Measurements from ENCODE around the gene PROC.

Gene PROC

DNA sequence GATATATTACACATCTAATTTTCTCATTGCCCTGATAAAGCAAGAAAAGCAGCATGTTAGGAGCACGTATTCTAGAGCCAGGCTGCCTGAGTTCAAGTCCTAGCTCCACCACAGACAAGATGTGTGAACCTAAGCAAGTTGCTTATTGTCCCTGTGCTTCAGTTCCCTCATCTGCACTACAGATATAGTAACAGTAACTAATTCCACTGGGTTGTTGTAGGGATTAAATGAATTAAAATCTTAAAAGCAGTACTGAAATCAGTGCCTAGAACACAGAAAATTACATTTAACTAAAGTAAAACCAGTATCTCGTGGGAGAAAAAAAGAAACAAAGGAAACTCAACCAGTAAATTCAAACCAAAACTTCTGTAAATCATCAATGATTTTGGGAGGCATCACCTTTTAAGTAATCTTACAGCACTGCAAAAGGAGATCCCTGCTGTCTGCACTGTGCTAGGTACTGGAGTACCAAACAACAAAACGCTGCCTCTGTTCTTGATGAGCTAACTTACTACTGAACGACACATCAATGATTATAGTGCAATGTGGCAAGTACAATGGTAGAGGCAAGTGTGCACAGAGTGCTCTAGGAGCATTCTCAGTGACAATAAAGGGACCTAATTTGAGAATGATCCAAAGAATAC is 38.4 kb upstream of the PROC start:
- TF ChIP-seq SUZ12 (IDR thresholded peaks at IDR 0.05; ENCODE audit: extremely low read depth, insufficient read depth, insufficient read length) (no peak), YY1 (IDR thresholded peaks at IDR 0.05; ENCODE audit: insufficient read depth, insufficient read length) (no peak), ZNF274 (IDR thresholded peaks at IDR 0.05; ENCODE audit: low read depth, low read length) (no peak)
- no peaks in the 10 kb centered on the region for H3K4me1 ChIP-seq (ENCODE audit: insufficient read depth, insufficient read length)
- DNase-seq (ENCODE audit: low read depth, low spot score) = no peak
- H3K4me3 ChIP-seq (ENCODE audit: insufficient read length, low read depth) = no peak overlapping the region
- no peaks in the 10 kb centered on the region for H3K27me3 ChIP-seq (ENCODE audit: insufficient read depth, insufficient read length)
- peaks cover 10% of the 10 kb centered on the region for H3K36me3 ChIP-seq (ENCODE audit: insufficient read depth, insufficient read length, low read length)
- H3K9ac ChIP-seq (ENCODE audit: insufficient read length, low read depth) = no peak overlapping the region
- H3K9me3 ChIP-seq (ENCODE audit: insufficient read depth, low read length) = peaks cover 33% of the 10 kb centered on the region

DNA sequence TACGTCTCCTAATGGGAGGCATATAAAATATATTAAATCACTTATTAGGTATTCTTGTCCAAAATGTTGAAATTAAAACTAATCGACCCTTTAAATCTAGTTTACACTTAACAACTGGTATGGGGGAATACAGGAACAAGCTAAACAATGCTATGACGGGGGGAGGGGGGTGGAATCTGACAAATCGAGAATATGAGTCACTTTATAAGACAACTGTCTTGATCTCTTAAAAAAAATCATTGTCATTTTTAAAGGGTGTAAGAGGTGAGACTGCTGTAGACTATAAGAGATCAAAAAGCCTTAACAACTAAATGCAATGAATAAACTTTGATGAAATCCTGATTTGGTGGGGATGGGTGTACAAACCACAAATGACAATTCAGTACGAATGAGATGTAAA is 36.5 kb upstream of the PROC start:
- H3K36me3 ChIP-seq (ENCODE audit: insufficient read depth, insufficient read length, low read length) = peaks cover 4% of the 10 kb centered on the region
- H3K4me1 ChIP-seq (ENCODE audit: insufficient read depth, insufficient read length) = no peaks in the 10 kb centered on the region
- DNase-seq (ENCODE audit: low read depth, low spot score) = no peak
- TF ChIP-seq YY1 (IDR thresholded peaks at IDR 0.05; ENCODE audit: insufficient read depth, insufficient read length) (no peak), SUZ12 (IDR thresholded peaks at IDR 0.05; ENCODE audit: extremely low read depth, insufficient read depth, insufficient read length) (no peak), ZNF274 (IDR thresholded peaks at IDR 0.05; ENCODE audit: low read depth, low read length) (no peak)
- H3K4me3 ChIP-seq (ENCODE audit: insufficient read length, low read depth) = no peak overlapping the region
- no peak overlapping the region for H3K9ac ChIP-seq (ENCODE audit: insufficient read length, low read depth)
- H3K27me3 ChIP-seq (ENCODE audit: insufficient read depth, insufficient read length) = no peaks in the 10 kb centered on the region
- peaks cover 16% of the 10 kb centered on the region for H3K9me3 ChIP-seq (ENCODE audit: insufficient read depth, low read length)

DNA sequence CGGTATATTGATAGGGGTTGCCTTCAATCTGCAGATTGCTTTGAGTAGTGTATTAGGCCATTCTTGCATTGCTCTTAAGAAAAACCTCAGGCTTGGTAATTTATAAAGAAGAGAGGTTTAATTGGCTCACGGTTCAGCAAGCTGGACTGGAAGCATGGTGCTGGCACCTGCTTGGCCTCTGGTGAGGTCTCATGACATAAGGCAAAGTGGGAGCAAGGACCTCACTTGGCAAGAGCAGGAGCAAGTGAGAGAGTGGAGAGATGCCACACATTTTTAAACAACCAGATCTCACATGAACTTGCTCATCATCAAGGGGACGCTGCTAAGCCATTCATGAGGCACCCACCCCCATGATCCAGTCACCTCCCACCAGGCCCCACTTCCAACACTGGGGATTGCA is 35.4 kb upstream of the PROC start:
- Histone ChIP-seq H3K36me3 (ENCODE audit: insufficient read depth, insufficient read length, low read length) (peaks cover 3% of the 10 kb centered on the region), H3K4me1 (ENCODE audit: insufficient read depth, insufficient read length) (no peaks in the 10 kb centered on the region), H3K9ac (ENCODE audit: insufficient read length, low read depth) (no peak overlapping the region), H3K27me3 (ENCODE audit: insufficient read depth, insufficient read length) (no peaks in the 10 kb centered on the region), H3K9me3 (ENCODE audit: insufficient read depth, low read length) (peaks cover 5% of the 10 kb centered on the region), H3K4me3 (ENCODE audit: insufficient read length, low read depth) (no peak overlapping the region)
- TF ChIP-seq YY1 (IDR thresholded peaks at IDR 0.05; ENCODE audit: insufficient read depth, insufficient read length) (no peak), SUZ12 (IDR thresholded peaks at IDR 0.05; ENCODE audit: extremely low read depth, insufficient read depth, insufficient read length) (no peak), ZNF274 (IDR thresholded peaks at IDR 0.05; ENCODE audit: low read depth, low read length) (no peak)
- DNase-seq (ENCODE audit: low read depth, low spot score) = no peak

DNA sequence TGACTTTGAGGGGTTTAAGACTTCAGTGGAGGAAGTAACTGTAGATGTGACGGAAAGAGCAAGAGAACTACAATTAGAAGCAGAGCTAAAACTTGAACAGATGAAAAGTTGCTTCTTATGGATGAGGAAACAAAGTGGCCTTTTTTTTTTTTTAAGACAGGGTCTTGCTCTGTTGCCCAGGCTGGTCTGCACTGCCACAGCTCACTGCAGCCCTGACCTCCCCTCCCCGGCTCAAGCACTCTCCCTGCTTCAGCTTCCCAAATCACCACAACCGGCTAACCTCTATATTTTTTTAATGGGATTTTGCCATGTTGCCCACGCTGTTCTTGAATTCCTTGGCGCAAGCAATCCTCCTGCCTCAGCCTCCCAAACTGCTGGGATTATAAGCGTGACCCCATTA is 33.7 kb upstream of the PROC start:
- Histone ChIP-seq H3K9me3 (ENCODE audit: insufficient read depth, low read length) (no peaks in the 10 kb centered on the region), H3K9ac (ENCODE audit: insufficient read length, low read depth) (no peak overlapping the region), H3K4me3 (ENCODE audit: insufficient read length, low read depth) (no peak overlapping the region), H3K36me3 (ENCODE audit: insufficient read depth, insufficient read length, low read length) (peaks cover 3% of the 10 kb centered on the region), H3K27me3 (ENCODE audit: insufficient read depth, insufficient read length) (no peaks in the 10 kb centered on the region), H3K4me1 (ENCODE audit: insufficient read depth, insufficient read length) (no peaks in the 10 kb centered on the region)
- no peak for DNase-seq (ENCODE audit: low read depth, low spot score)
- TF ChIP-seq SUZ12 (IDR thresholded peaks at IDR 0.05; ENCODE audit: extremely low read depth, insufficient read depth, insufficient read length) (no peak), ZNF274 (IDR thresholded peaks at IDR 0.05; ENCODE audit: low read depth, low read length) (no peak), YY1 (IDR thresholded peaks at IDR 0.05; ENCODE audit: insufficient read depth, insufficient read length) (no peak)

DNA sequence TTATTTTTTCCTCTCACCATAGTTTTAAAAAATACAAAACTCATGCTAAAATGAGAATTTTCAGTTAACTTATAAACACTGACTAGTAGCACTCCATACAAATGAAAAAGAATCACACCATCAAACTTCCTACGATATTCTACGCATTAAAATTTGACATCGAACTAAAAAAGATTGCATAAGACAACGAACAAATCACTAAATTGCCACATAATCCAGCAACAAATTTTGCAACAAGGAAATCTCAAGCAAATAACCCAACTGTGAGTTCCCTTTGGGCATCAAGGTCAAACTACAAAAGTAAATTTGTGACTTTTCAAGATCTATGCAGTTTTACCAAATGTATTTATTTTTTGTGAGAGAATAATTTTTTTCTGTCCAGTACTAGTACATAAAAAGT is 32.0 kb upstream of the PROC start:
- Histone ChIP-seq H3K36me3 (ENCODE audit: insufficient read depth, insufficient read length, low read length) (peaks cover 3% of the 10 kb centered on the region), H3K4me3 (ENCODE audit: insufficient read length, low read depth) (peak overlapping the region; percentile 87), H3K9ac (ENCODE audit: insufficient read length, low read depth) (peak overlapping the region; percentile 59), H3K4me1 (ENCODE audit: insufficient read depth, insufficient read length) (no peaks in the 10 kb centered on the region), H3K27me3 (ENCODE audit: insufficient read depth, insufficient read length) (no peaks in the 10 kb centered on the region), H3K9me3 (ENCODE audit: insufficient read depth, low read length) (no peaks in the 10 kb centered on the region)
- TF ChIP-seq ZNF274 (IDR thresholded peaks at IDR 0.05; ENCODE audit: low read depth, low read length) = no peak
- no peak for TF ChIP-seq SUZ12 (IDR thresholded peaks at IDR 0.05; ENCODE audit: extremely low read depth, insufficient read depth, insufficient read length)
- TF ChIP-seq YY1 (IDR thresholded peaks at IDR 0.05; ENCODE audit: insufficient read depth, insufficient read length) = no peak
- no peak for DNase-seq (ENCODE audit: low read depth, low spot score)

DNA sequence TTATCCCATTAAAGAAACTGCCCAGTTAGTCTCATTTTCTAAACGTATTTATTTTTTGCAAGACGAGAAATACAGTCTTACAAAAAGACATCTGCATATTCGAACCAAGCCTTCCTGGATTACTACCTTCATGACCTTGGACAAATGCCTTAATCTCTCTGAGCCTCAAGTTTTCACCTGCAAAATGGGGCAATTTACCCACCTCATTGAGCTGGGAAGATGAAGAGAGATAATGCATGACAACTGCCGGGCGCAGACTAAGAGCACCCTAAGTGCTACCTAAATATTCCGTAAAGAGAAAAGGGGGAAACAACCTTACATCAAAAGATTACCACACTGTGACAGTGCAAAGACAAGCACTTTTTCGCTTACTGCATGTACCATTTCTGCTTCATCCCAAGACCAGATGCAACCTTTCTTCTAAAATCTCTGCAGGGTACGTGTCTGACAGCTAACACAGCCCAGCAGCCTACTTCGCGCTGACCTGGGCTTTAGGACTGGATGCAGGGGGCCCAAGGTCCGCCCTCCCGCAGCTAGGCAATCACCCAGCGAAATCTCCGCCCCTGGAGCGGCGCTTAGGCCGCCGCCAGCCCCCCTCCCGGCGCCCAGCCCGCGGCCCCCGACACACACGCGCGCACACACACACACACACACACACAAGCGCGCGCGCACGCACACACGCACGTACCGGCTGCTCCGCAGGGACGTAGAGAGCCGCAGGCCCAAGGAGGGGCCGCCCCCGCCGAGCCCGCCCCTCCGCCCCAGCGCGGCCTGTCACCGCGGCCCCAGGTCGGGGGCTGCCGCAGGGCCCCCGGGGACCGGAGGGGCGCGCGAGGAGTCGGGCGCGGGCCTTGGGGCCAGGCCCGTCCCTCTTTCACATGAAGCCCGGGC is 31.2 kb upstream of the PROC start:
- no peak for TF ChIP-seq ZNF274 (IDR thresholded peaks at IDR 0.05; ENCODE audit: low read depth, low read length)
- TF ChIP-seq SUZ12 (IDR thresholded peaks at IDR 0.05; ENCODE audit: extremely low read depth, insufficient read depth, insufficient read length) = no peak
- no peak for TF ChIP-seq YY1 (IDR thresholded peaks at IDR 0.05; ENCODE audit: insufficient read depth, insufficient read length)
- Histone ChIP-seq H3K9me3 (ENCODE audit: insufficient read depth, low read length) (no peaks in the 10 kb centered on the region), H3K4me1 (ENCODE audit: insufficient read depth, insufficient read length) (no peaks in the 10 kb centered on the region), H3K36me3 (ENCODE audit: insufficient read depth, insufficient read length, low read length) (peaks cover 3% of the 10 kb centered on the region), H3K4me3 (ENCODE audit: insufficient read length, low read depth) (peak overlapping the region; percentile 87), H3K9ac (ENCODE audit: insufficient read length, low read depth) (peak overlapping the region; percentile 93), H3K27me3 (ENCODE audit: insufficient read depth, insufficient read length) (no peaks in the 10 kb centered on the region)
- DNase-seq (ENCODE audit: low read depth, low spot score) = peak; percentile 56

Measured in NT2/D1 (cell line).